HEK293 (cell line): ENCODE results near the gene MAN2A2.

ENCODE experiments used
- ZNF274 ChIP-seq, 2 experiments: fragments of 200-500 bp in 1 of 2; fragments of 450-650 bp in 1 of 2; sonication (Bioruptor generic) in 1 of 2; formaldehyde crosslinking in 1 of 2; IDR thresholded peaks; 2 replicates each; pipeline versions ENCODE4 v1.5.1 to v1.6.1; 2014 to 2016; ENCODE audit warnings: borderline replicate concordance in 1 of 2, inconsistent platforms in 1 of 2, low read length in 1 of 2, missing biosample characterization in 1 of 2, missing genetic modification characterization in 1 of 2
- TF ChIP-seq, protein P1 (sequence below): fragments of 450-650 bp; formaldehyde crosslinking; IDR thresholded peaks from 2 replicates; pipeline ENCODE4 v1.5.1; 2016; ENCODE audit warnings: missing biosample characterization, missing genetic modification characterization

DNA sequence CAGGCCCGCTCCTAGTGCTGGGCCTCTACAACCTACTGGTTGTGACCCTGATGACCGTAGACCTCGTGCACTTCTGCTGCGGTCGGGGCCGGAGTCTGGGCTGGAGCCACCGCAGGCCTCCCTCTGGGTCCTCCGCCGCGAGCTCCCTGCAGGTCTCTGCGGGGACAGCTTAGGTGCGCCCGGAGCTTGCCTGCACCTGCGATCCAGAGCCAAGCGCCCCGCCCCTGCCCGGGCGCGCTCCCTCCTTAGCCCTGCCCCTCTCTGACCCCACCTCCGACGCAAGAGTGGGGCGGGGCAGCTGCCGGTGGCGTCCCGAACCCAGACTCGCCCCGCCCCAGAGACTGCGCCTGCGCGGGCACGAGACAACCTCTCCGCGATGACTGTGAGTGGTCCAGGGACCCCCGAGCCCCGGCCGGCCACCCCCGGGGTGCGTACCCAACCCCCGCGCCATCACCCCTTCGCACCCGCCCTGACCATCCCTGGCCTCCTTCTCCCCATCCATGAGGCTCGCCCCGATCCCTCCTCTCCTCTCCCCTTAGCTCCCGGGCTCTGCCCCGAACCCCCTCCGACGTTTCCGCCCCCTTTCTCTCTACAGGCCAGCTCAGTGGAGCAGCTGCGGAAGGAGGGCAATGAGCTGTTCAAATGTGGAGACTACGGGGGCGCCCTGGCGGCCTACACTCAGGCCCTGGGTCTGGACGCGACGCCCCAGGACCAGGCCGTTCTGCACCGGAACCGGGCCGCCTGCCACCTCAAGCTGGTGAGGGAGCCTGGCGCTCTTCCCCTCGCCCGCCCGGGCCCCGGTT, 32.0 kb downstream of the MAN2A2 start, which contains the start of gene UNC45A:
- TF ChIP-seq, protein P1, sequence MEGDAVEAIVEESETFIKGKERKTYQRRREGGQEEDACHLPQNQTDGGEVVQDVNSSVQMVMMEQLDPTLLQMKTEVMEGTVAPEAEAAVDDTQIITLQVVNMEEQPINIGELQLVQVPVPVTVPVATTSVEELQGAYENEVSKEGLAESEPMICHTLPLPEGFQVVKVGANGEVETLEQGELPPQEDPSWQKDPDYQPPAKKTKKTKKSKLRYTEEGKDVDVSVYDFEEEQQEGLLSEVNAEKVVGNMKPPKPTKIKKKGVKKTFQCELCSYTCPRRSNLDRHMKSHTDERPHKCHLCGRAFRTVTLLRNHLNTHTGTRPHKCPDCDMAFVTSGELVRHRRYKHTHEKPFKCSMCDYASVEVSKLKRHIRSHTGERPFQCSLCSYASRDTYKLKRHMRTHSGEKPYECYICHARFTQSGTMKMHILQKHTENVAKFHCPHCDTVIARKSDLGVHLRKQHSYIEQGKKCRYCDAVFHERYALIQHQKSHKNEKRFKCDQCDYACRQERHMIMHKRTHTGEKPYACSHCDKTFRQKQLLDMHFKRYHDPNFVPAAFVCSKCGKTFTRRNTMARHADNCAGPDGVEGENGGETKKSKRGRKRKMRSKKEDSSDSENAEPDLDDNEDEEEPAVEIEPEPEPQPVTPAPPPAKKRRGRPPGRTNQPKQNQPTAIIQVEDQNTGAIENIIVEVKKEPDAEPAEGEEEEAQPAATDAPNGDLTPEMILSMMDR, result peak; percentile 57
- TF ChIP-seq ZNF274 (IDR thresholded peaks at IDR 0.05; ENCODE audit: low read length) (no peak), ZNF274 (tag by site-specific recombination; IDR thresholded peaks at IDR 0.05; ENCODE audit: borderline replicate concordance) (no peak)
